IMR-90 (cell line): ENCODE results near the gene PRICKLE2. TPM values are rescaled to one million over a fixed set of nuclear protein-coding genes. Genes with fewer than 3 reads are reported as not detected.

Experiments used
- ATAC-seq: fragments of 200-7000 bp; cut with Tn5 transposase; 2 replicates; pipeline ENCODE4 v1.9.1; 2020; ENCODE audit warnings: low read depth, mild to moderate bottlenecking, moderate library complexity
- BruUV-seq: library from RNA; stranded (reverse); fragments of 400-500 nt; replicated peaks from 2 replicates; lab custom pipeline; 2021; lab: Mats Ljungman, UMichigan
- CTCF ChIA-PET: fragments of 300-600 bp; formaldehyde crosslinking; extraction: SDS; loops from one replicate; lab custom pipeline; 2021; ENCODE audit warnings: antibody characterized with exemption; lab: Yijun Ruan, JAX
- POLR2A ChIA-PET: fragments of 300-600 bp; sonication (Branson Sonifier 250); formaldehyde crosslinking; loops from one replicate; lab custom pipeline; 2022; ENCODE audit warnings: antibody characterized with exemption; ENCODE audit not compliant: unreplicated experiment; lab: Charles Lee
- DNase-seq: peaks from one replicate; pipeline ENCODE4 v3.0.0; 2013
- H2AFZ ChIP-seq: replicated peaks from 2 replicates; pipeline ENCODE3; 2013; ENCODE audit warnings: low read length, mild to moderate bottlenecking; ENCODE audit not compliant: poor library complexity
- H2AK5ac ChIP-seq: 2 replicates; pipeline ENCODE4 v1.6.1; 2013; ENCODE audit warnings: low read depth, low read length, inconsistent platforms
- H2AK9ac ChIP-seq: replicated peaks from 2 replicates; pipeline ENCODE3; 2013; ENCODE audit warnings: mild to moderate bottlenecking, low read depth, low read length, moderate library complexity; ENCODE audit not compliant: poor library complexity
- H2BK120ac ChIP-seq: 2 replicates; pipeline ENCODE4 v1.6.1; 2013; ENCODE audit warnings: low read depth, low read length, inconsistent platforms
- H2BK15ac ChIP-seq: 3 replicates; pipeline ENCODE4 v1.6.1; 2013; ENCODE audit warnings: low read depth, low read length, inconsistent platforms
- H2BK20ac ChIP-seq: 2 replicates; pipeline ENCODE4 v1.6.1; 2013; ENCODE audit warnings: low read depth, mild to moderate bottlenecking, inconsistent platforms, low read length, moderate library complexity
- H2BK5ac ChIP-seq: 2 replicates; pipeline ENCODE4 v1.6.1; 2013; ENCODE audit warnings: mild to moderate bottlenecking, low read depth, low read length, inconsistent platforms; ENCODE audit not compliant: poor library complexity, severe bottlenecking
- H3K14ac ChIP-seq: replicated peaks from 2 replicates; pipeline ENCODE4 v1.6.1; 2013; ENCODE audit warnings: low read depth, low read length, inconsistent platforms
- H3K18ac ChIP-seq: 2 replicates; pipeline ENCODE4 v1.6.1; 2013; ENCODE audit warnings: low read depth, low read length, control low read depth
- H3K23ac ChIP-seq: 2 replicates; pipeline ENCODE4 v1.6.1; 2013; ENCODE audit warnings: low read depth, low read length, inconsistent platforms
- H3K27ac ChIP-seq: 2 replicates; pipeline ENCODE4 v1.5.1; 2013; ENCODE audit warnings: mild to moderate bottlenecking, control low read depth, low read length; ENCODE audit not compliant: insufficient read depth
- H3K27me3 ChIP-seq: 2 replicates; pipeline ENCODE4 v1.6.1; 2013; ENCODE audit warnings: low read length; ENCODE audit not compliant: control insufficient read depth, insufficient read depth
- H3K36me3 ChIP-seq: 2 replicates; pipeline ENCODE4 v1.6.1; 2013; ENCODE audit warnings: low read length, mixed read lengths; ENCODE audit not compliant: control insufficient read depth, insufficient read depth
- H3K4ac ChIP-seq: 2 replicates; pipeline ENCODE4 v1.6.1; 2013; ENCODE audit warnings: low read depth, low read length, inconsistent platforms
- H3K4me1 ChIP-seq: 2 replicates; pipeline ENCODE4 v1.6.1; 2013; ENCODE audit warnings: low read length, mixed read lengths; ENCODE audit not compliant: control insufficient read depth, insufficient read depth
- H3K4me2 ChIP-seq: 2 replicates; pipeline ENCODE4 v1.6.1; 2013; ENCODE audit warnings: low read depth, mild to moderate bottlenecking, control low read depth, low read length, moderate library complexity
- H3K4me3 ChIP-seq: 2 replicates; pipeline ENCODE4 v1.5.1; 2013; ENCODE audit warnings: low read depth, mild to moderate bottlenecking, control low read depth, low read length, moderate library complexity; ENCODE audit not compliant: insufficient read depth
- H3K56ac ChIP-seq: 2 replicates; pipeline ENCODE4 v1.6.1; 2013; ENCODE audit warnings: low read length, inconsistent platforms; ENCODE audit not compliant: insufficient read depth; ENCODE audit errors: extremely low read depth
- H3K79me1 ChIP-seq, 2 experiments: 2 replicates each; pipeline ENCODE4 v1.6.1; 2013; ENCODE audit warnings: low read length in 2 of 2, inconsistent platforms in 1 of 2, low read depth in 1 of 2
- H3K9ac ChIP-seq: 2 replicates; pipeline ENCODE4 v1.6.1; 2013; ENCODE audit warnings: low read depth, low read length, control low read depth
- H3K9me1 ChIP-seq: 2 replicates; pipeline ENCODE4 v1.6.1; 2013; ENCODE audit warnings: low read length, inconsistent platforms; ENCODE audit not compliant: insufficient read depth
- H3K9me3 ChIP-seq: 2 replicates; pipeline ENCODE4 v1.6.1; 2013; ENCODE audit warnings: low read length; ENCODE audit not compliant: control insufficient read depth, insufficient read depth
- H4K20me1 ChIP-seq: 2 replicates; pipeline ENCODE4 v1.6.1; 2013; ENCODE audit warnings: low read length, inconsistent platforms; ENCODE audit not compliant: insufficient read depth
- H4K5ac ChIP-seq: 2 replicates; pipeline ENCODE4 v1.6.1; 2013; ENCODE audit warnings: mild to moderate bottlenecking, low read depth, low read length, control low read depth
- H4K8ac ChIP-seq, 2 experiments: 2 replicates each; pipeline ENCODE4 v1.6.1; 2013; ENCODE audit warnings: low read depth in 2 of 2, low read length in 2 of 2, control low read depth in 1 of 2, inconsistent platforms in 1 of 2
- H4K91ac ChIP-seq: 2 replicates; pipeline ENCODE4 v1.6.1; 2013; ENCODE audit warnings: low read depth, low read length, inconsistent platforms; ENCODE audit not compliant: insufficient read depth
- BHLHE40 ChIP-seq: fragments of 150-350 bp; IDR thresholded peaks from 2 replicates; pipeline ENCODE4 v1.6.1; 2016; ENCODE audit warnings: mild to moderate bottlenecking, low read depth, low read length
- CHD1 ChIP-seq: IDR thresholded peaks from 2 replicates; pipeline ENCODE4 v1.6.1; 2012; ENCODE audit warnings: low read depth, low read length, improper control_type of control experiment
- MAFK ChIP-seq: IDR thresholded peaks from 2 replicates; pipeline ENCODE4 v1.6.1; 2012; ENCODE audit warnings: low read depth, low read length, improper control_type of control experiment
- MAZ ChIP-seq: IDR thresholded peaks from 2 replicates; pipeline ENCODE4 v1.6.1; 2012; ENCODE audit warnings: low read depth, mild to moderate bottlenecking, low read length, improper control_type of control experiment, moderate library complexity, borderline replicate concordance
- MXI1 ChIP-seq: IDR thresholded peaks from 2 replicates; pipeline ENCODE4 v1.6.1; 2012; ENCODE audit warnings: low read depth, mild to moderate bottlenecking, low read length, moderate library complexity, borderline replicate concordance
- NFE2L2 ChIP-seq: fragments of 150-350 bp; IDR thresholded peaks from 2 replicates; pipeline ENCODE4 v1.6.1; 2016; ENCODE audit warnings: low read depth, mild to moderate bottlenecking, low read length
- RAD21 ChIP-seq: IDR thresholded peaks from 2 replicates; pipeline ENCODE4 v1.6.1; 2012; ENCODE audit warnings: low read length, improper control_type of control experiment
- RCOR1 ChIP-seq: IDR thresholded peaks from 2 replicates; pipeline ENCODE4 v1.6.1; 2012; ENCODE audit warnings: mild to moderate bottlenecking, low read length, improper control_type of control experiment; ENCODE audit not compliant: insufficient replicate concordance
- USF2 ChIP-seq: fragments of 150-350 bp; IDR thresholded peaks from 2 replicates; pipeline ENCODE4 v1.6.1; 2017; ENCODE audit warnings: mild to moderate bottlenecking, antibody characterized with exemption, low read length, low read depth
- WGBS, 2 experiments: methylation state at CpG; one replicate each; pipeline versions ENCODE4 v1.1.5 to v1.1.7; 2013; ENCODE audit warnings: missing lambda C conversion rate in 2 of 2; ENCODE audit not compliant: insufficient read length in 1 of 2; ENCODE audit errors: extremely low coverage in 2 of 2; 5-methylcytosine and 5-hydroxymethylcytosine counted together
- dilution Hi-C: fragments of 300-500 bp; cut with HindIII; formaldehyde crosslinking; loops from one replicate; pipeline ENCODE4 v1.14.3; 2018; ENCODE audit warnings: low sequenced_read_pairs; ENCODE audit not compliant: unreplicated experiment
- in situ Hi-C: fragments of 300-500 bp; cut with MboI; formaldehyde crosslinking; loops from 3 replicates; pipeline ENCODE4 v1.14.3; 2019; ENCODE audit warnings: low sequenced_read_pairs, inconsistent platforms, mixed read lengths
- intact Hi-C: fragments of 100-400 bp; cut with micrococcal nuclease; formaldehyde crosslinking; loops from 2 replicates; pipeline ENCODE4 v1.10.0; 2022
- polyA plus RNA-seq, 3 experiments: library from polyadenylated mRNA; depleted of rRNA; stranded (reverse); fragments of >200 nt; gene quantifications; 2 replicates each; pipeline ENCODE4 v1.2.3, GENCODE V29; 2012; ENCODE audit warnings: low replicate concordance in 1 of 3
- total RNA-seq: library from RNA; depleted of rRNA; stranded (reverse); fragments of >200 nt; gene quantifications from 2 replicates; pipeline ENCODE4 v1.2.3, GENCODE V29; 2012
- TF ChIP-seq, protein P1 (sequence below): conservative IDR thresholded peaks from 2 replicates; pipeline ENCODE4 v1.5.1; 2012; ENCODE audit warnings: mild to moderate bottlenecking, low read depth, low read length, improper control_type of control experiment
- TF ChIP-seq, protein P2 (sequence below): fragments of 150-350 bp; IDR thresholded peaks from 2 replicates; pipeline ENCODE4 v1.6.1; 2016; ENCODE audit warnings: low read depth, mild to moderate bottlenecking, low read length, moderate library complexity, borderline replicate concordance

PRICKLE2 gene
- total and polyA plus RNA-seq, 2 of the 4 experiments (the other 2 are of a cell fraction) = 4.1 to 14.2 TPM

DNA sequence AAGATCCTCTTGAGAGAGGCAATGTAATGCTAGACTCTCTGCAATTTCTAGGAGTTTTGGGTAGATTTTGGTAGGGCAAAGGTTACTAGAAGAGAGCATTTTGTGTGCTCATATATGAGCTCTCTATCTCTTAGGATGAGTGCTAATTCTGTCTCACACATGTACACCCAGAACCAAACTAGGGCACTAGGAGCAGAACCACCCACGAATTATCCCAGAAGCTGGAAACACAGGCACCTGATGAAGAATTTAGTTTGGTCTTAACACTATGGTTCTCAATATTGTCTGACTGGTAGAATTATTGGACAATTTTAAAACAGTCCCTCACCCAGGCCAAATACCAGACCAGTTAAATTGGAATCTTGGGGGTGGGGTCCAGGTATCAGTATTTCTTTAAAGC is 94.8 kb downstream of the PRICKLE2 start:
- no peak overlapping the region for H3K23ac ChIP-seq
- ChIA-PET CTCF (interaction anchor here (1.0 kb wide), 1 partner anchor 99 kb away, joined by 3 read pairs; no protein-coding TSS in a partner anchor), POLR2A (no interaction called here)
- no peaks in the 10 kb centered on the region for H3K9me3 ChIP-seq
- H4K8ac ChIP-seq = no peak overlapping the region
- peaks cover 31 to 36% of the 10 kb centered on the region in 2 experiments for H3K79me1 ChIP-seq
- intact Hi-C loops (no loop called here), in situ Hi-C loops (no loop called here), dilution Hi-C loops (no loop called here)
- no CpG with 5 or more reads among the region's 1 CpG for WGBS, 2 experiments
- H2AK9ac ChIP-seq = no peak overlapping the region
- no peak overlapping the region for H2AK5ac ChIP-seq
- H2BK20ac ChIP-seq = no peak overlapping the region
- ATAC-seq (no peak), DNase-seq (no peak)
- no peak overlapping the region for H4K91ac ChIP-seq
- no peak overlapping the region for H2BK15ac ChIP-seq
- H3K36me3 ChIP-seq = peaks cover 18% of the 10 kb centered on the region
- no peak overlapping the region for H3K14ac ChIP-seq
- no TSS peak for BruUV-seq
- no peak overlapping the region for H3K56ac ChIP-seq
- H3K9me1 ChIP-seq = peaks cover 2% of the 10 kb centered on the region; the same call in 1 of the 2 replicates
- H3K9ac ChIP-seq = no peak overlapping the region
- no peak overlapping the region for H3K4me2 ChIP-seq
- TF ChIP-seq RAD21 (no peak), USF2 (no peak), BHLHE40 (no peak), CHD1 (no peak), MAZ (no peak), MAFK (no peak), NFE2L2 (no peak), RCOR1 (no peak), MXI1 (no peak)
- TF ChIP-seq, protein P1, sequence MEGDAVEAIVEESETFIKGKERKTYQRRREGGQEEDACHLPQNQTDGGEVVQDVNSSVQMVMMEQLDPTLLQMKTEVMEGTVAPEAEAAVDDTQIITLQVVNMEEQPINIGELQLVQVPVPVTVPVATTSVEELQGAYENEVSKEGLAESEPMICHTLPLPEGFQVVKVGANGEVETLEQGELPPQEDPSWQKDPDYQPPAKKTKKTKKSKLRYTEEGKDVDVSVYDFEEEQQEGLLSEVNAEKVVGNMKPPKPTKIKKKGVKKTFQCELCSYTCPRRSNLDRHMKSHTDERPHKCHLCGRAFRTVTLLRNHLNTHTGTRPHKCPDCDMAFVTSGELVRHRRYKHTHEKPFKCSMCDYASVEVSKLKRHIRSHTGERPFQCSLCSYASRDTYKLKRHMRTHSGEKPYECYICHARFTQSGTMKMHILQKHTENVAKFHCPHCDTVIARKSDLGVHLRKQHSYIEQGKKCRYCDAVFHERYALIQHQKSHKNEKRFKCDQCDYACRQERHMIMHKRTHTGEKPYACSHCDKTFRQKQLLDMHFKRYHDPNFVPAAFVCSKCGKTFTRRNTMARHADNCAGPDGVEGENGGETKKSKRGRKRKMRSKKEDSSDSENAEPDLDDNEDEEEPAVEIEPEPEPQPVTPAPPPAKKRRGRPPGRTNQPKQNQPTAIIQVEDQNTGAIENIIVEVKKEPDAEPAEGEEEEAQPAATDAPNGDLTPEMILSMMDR = no peak
- TF ChIP-seq, protein P2, sequence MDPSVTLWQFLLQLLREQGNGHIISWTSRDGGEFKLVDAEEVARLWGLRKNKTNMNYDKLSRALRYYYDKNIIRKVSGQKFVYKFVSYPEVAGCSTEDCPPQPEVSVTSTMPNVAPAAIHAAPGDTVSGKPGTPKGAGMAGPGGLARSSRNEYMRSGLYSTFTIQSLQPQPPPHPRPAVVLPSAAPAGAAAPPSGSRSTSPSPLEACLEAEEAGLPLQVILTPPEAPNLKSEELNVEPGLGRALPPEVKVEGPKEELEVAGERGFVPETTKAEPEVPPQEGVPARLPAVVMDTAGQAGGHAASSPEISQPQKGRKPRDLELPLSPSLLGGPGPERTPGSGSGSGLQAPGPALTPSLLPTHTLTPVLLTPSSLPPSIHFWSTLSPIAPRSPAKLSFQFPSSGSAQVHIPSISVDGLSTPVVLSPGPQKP = no peak
- H3K18ac ChIP-seq = no peak overlapping the region
- H3K4ac ChIP-seq = no peak overlapping the region
- H2BK5ac ChIP-seq = no peak overlapping the region
- H2BK120ac ChIP-seq = no peak overlapping the region
- no peak overlapping the region for H3K27ac ChIP-seq
- H3K27me3 ChIP-seq = no peaks in the 10 kb centered on the region
- no peak overlapping the region for H3K4me3 ChIP-seq
- H4K20me1 ChIP-seq = peaks cover 8% of the 10 kb centered on the region
- H4K5ac ChIP-seq = no peak overlapping the region
- no peaks in the 10 kb centered on the region for H3K4me1 ChIP-seq
- H2AFZ ChIP-seq = no peak overlapping the region
